CD8-positive, alpha-beta memory T cell (primary cell): ENCODE data around the gene IZUMO2. TPM values are rescaled to one million over a fixed set of nuclear protein-coding genes. Genes with fewer than 3 reads are reported as not detected.
"Not testable (repeated sequence)": the region's sequence is repeated elsewhere in the genome, so short reads cannot be mapped to it uniquely, and the experiment has no call there.

Source experiments
- CTCF ChIA-PET: fragments of 350-600 bp; sonication (Branson Sonifier 250); formaldehyde crosslinking; loops from one replicate; lab custom pipeline; 2021; ENCODE audit warnings: antibody characterized with exemption; lab: Charles Lee
- POLR2A ChIA-PET: fragments of 350-600 bp; sonication (Branson Sonifier 250); formaldehyde crosslinking; loops from one replicate; lab custom pipeline; 2021; ENCODE audit warnings: antibody characterized with exemption; lab: Charles Lee
- DNase-seq, 5 donors: peaks; one replicate each; pipeline versions ENCODE4 v3.0.0 to v3.0.0-alpha.2; 2020 to 2022; ENCODE audit warnings: mixed read lengths in 1 of 5
- H3K27ac ChIP-seq: one replicate; pipeline ENCODE4 v1.7.0; 2013; ENCODE audit warnings: low read depth, mild to moderate bottlenecking, low read length, moderate library complexity
- H3K27me3 ChIP-seq: 2 replicates; pipeline ENCODE4 v1.7.0; 2013; ENCODE audit warnings: low read length, mild to moderate bottlenecking; ENCODE audit not compliant: insufficient read depth, poor library complexity, severe bottlenecking
- H3K36me3 ChIP-seq: 2 replicates; pipeline ENCODE4 v1.7.0; 2013; ENCODE audit warnings: mild to moderate bottlenecking, low read length, moderate library complexity; ENCODE audit not compliant: insufficient read depth
- H3K4me1 ChIP-seq: 2 replicates; pipeline ENCODE4 v1.7.0; 2013; ENCODE audit warnings: mild to moderate bottlenecking, low read length, moderate library complexity; ENCODE audit not compliant: insufficient read depth
- H3K4me3 ChIP-seq: 2 replicates; pipeline ENCODE4 v1.7.0; 2013; ENCODE audit warnings: mild to moderate bottlenecking, low read length
- H3K9me3 ChIP-seq: 2 replicates; pipeline ENCODE4 v1.7.0; 2013; ENCODE audit warnings: mild to moderate bottlenecking, low read length
- H3K27ac Mint-ChIP-seq, 8 donors: one replicate each; pipeline ENCODE4 v1.8.0; 2020 to 2021; ENCODE audit warnings: mixed read lengths in 8 of 8, mild to moderate bottlenecking in 6 of 8, inconsistent platforms in 3 of 8, moderate library complexity in 3 of 8
- H3K27me3 Mint-ChIP-seq, 2 donors: one replicate each; pipeline ENCODE4 v1.8.0; 2020 to 2021; ENCODE audit warnings: mixed read lengths in 2 of 2, mild to moderate bottlenecking in 1 of 2, moderate library complexity in 1 of 2
- H3K36me3 Mint-ChIP-seq, 3 donors: one replicate each; pipeline ENCODE4 v1.8.0; 2020 to 2021; ENCODE audit warnings: mixed read lengths in 3 of 3, inconsistent platforms in 1 of 3, mild to moderate bottlenecking in 1 of 3
- H3K4me1 Mint-ChIP-seq, 3 donors: one replicate each; pipeline ENCODE4 v1.8.0; 2020 to 2021; ENCODE audit warnings: mixed read lengths in 3 of 3, inconsistent platforms in 1 of 3, mild to moderate bottlenecking in 1 of 3
- H3K4me3 Mint-ChIP-seq, 7 donors: one replicate each; pipeline ENCODE4 v1.8.0; 2020 to 2021; ENCODE audit warnings: mixed read lengths in 7 of 7, mild to moderate bottlenecking in 6 of 7, moderate library complexity in 4 of 7, inconsistent platforms in 2 of 7
- H3K9me3 Mint-ChIP-seq, 5 donors: one replicate each; pipeline ENCODE4 v1.8.0; 2020 to 2022; ENCODE audit warnings: mixed read lengths in 5 of 5, mild to moderate bottlenecking in 3 of 5, moderate library complexity in 2 of 5, inconsistent platforms in 1 of 5
- polyA plus RNA-seq: library from polyadenylated mRNA; unstranded; fragments of 300-500 nt; fragmentation: Illumina TruSeq; gene quantifications from one replicate; pipeline ENCODE4 v1.2.3, GENCODE V29; 2021
- total RNA-seq, 2 experiments: library from RNA; stranded (reverse); gene quantifications; one replicate each; pipeline ENCODE4 v1.2.3, GENCODE V29; 2021

The IZUMO2 gene
- total and polyA plus RNA-seq, 3 experiments from 2014 or later: not detected

DNA sequence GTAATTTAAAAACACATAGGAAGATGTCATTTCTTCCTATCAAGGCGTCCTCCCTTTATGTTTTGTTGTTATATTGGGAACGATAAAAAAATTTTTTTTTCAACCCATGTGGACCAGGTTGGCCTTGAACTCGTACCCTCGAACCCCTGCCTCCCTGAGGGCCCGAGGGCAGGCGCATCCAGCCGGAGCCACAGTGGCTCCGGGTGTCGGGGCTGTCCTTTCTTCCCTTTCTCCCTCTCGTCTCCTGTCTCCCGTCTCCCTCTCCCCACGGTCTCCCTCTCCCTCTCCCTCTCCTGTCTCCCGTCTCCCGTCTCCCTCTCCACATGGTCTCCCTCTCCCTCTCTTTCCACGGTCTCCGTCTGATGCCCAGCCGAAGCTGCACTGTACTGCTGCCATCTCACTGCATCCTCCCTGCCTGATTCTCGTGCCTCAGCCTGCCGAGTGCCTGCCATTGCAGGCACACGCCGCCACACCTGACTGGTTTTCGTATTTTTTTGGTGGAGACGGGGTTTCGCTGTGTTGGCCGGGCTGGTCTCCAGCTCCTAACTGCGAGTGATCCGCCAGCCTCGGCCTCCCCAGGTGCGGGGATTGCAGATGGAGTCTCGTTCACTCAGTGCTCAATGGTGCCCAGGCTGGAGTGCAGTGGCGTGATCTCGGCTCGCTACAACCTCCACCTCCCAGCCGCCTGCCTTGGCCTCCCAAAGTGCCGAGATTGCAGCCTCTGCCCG lies 22.8 kb downstream of the IZUMO2 start:
- H3K27ac ChIP-seq, H3K4me1 ChIP-seq, DNase-seq, H3K4me1 Mint-ChIP-seq, H3K36me3 Mint-ChIP-seq, POLR2A ChIA-PET, CTCF ChIA-PET, H3K4me3 ChIP-seq, H3K9me3 ChIP-seq, H3K27ac Mint-ChIP-seq, H3K9me3 Mint-ChIP-seq, H3K36me3 ChIP-seq, H3K4me3 Mint-ChIP-seq, H3K27me3 ChIP-seq: not testable (repeated sequence)
- H3K27me3 Mint-ChIP-seq: peaks cover 10 to 13% of the 10 kb centered on the region in 2 donors

DNA sequence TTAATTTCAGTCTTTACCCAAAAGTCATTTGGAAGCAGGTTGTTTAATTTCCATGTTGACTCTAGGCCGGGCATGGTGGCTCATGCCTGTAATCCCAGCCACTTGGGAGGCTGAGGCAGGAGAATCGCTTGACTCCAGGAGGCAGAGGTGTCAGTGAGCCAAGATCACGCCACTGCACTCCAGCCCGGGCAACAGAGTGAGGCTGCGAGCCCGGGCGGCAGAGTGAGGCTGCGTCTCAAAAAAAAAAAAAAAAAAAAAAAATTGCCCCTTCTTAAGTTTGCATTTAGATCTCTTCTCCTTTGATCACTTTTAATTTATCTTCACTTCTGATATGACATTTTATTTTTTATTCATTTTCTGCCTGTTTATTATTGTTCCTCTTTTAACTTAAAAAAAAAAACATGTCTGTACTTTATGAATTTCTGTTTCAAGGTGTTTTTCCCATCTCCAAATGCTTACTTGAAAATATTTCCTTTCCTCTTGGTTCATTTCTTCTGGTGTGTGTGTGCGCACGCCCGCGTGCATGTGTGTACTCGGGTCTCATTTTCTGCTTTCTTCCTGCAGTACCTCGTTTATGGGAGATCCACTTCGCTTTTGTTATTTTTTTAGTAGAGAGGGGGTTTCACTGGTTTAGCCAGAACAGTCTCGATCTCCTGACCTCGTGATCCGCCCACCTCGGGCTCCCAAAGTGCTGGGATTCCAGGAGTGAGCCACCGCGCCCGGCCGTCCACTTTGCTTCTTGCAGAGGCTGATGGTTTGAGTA lies 26.3 kb downstream of the IZUMO2 start:
- not testable (repeated sequence) for H3K4me1 Mint-ChIP-seq

DNA sequence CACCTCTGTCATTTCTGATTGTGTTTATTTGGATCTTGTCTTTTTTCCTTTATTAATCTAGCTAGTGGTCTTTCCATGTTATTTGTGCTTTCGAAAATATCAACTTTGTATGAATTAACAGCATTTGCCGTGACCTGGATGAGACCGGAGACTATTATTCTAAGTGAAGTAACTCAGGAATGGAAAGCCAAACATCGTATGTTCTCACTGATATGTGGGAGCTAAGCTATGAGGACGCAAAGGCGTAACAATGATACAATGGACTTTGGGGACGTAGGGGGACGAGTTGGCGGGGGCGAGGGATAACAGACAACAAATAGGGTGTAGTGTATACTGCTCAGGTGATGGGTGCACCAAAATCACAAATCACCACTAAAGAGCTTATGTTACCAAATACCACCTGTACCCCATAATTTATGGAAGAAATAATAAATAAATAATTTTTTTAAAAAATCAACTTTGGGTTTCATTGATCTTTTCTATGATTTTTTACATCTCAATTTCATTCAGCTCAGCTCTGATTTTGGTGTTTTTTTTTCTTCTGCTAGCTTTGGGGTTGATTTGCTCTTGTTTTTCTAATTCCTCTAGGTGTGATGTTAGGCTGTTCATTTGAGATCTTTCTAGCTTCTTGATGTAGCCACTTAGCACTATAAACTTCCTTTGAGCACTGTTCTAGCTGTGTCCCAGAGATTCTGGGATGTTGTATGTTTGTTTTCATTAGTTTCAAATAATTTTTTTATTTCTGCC lies 27.1 kb downstream of the IZUMO2 start:
- POLR2A ChIA-PET, H3K36me3 ChIP-seq, H3K4me1 ChIP-seq, H3K4me1 Mint-ChIP-seq, H3K9me3 Mint-ChIP-seq, H3K27me3 ChIP-seq, H3K4me3 Mint-ChIP-seq, H3K36me3 Mint-ChIP-seq, H3K27ac Mint-ChIP-seq, H3K27me3 Mint-ChIP-seq, H3K4me3 ChIP-seq, H3K9me3 ChIP-seq, H3K27ac ChIP-seq: not testable (repeated sequence)
- CTCF ChIA-PET: interaction anchor here (0.5 to 1.4 kb wide), 6 partner anchors 86 to 1226 kb away, joined by 3 to 5 read pairs (median 4); no protein-coding TSS in a partner anchor
- peak in 2 of 5 donors; percentile 5 to 50 for DNase-seq

More for the DNA sequence above, 26.3 kb downstream of the IZUMO2 start:
- H3K9me3 Mint-ChIP-seq, H3K27me3 Mint-ChIP-seq, H3K4me1 ChIP-seq, H3K4me3 Mint-ChIP-seq, POLR2A ChIA-PET, H3K27ac Mint-ChIP-seq, H3K36me3 Mint-ChIP-seq, H3K27ac ChIP-seq, H3K27me3 ChIP-seq, H3K36me3 ChIP-seq, H3K4me3 ChIP-seq, H3K9me3 ChIP-seq: not testable (repeated sequence)
- CTCF ChIA-PET: interaction anchor here (1.1 to 1.4 kb wide), 3 partner anchors 90 to 201 kb away, joined by 3 to 5 read pairs (median 4); no protein-coding TSS in a partner anchor
- peak in 2 of 5 donors; percentile 32 to 54 for DNase-seq

DNA sequence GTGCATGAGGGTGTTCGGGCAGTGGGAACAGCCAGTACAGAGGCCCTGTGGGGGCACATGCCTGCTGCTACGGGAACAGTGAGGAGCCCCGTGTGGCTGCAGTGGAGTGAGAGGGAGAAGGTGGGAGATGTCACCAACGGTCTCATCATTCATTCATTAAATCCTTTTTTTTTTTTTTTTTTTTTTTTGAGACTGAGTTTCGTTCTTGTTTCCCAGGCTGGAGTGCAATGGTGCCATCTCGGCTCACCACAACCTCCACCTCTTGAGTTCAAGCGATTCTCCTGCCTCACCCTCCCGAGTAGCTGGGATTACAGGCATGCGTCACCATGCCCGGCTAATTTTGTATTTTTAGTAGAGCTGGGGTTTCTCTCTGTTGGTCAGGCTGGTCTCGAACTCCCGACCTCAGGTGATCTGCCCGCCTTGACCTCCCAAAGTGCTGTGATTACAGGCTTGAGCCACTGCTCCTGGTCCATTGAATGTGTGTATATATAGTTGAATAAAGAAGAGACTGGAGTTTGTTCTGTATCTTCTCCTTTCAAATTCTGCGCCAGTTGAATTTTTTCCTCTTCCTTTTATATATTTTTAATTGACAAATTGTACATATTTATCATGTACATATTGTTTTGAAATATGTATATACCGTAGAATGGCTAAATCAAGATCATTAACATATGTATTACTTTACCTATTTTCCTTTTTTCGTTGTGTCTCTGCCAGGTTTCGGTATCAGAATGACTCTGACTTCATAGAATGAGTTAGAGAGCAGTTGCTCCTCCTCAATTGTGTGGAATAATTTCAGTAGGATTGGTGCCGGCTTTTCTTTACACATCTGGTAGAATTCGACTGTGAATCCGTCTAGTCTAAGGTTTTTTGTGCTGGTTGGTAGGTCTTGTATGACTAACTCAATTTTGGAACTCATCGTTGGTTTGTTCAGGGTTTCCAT lies 28.0 kb downstream of the IZUMO2 start:
- H3K36me3 Mint-ChIP-seq, POLR2A ChIA-PET, H3K27me3 ChIP-seq, H3K4me1 ChIP-seq, H3K9me3 ChIP-seq, H3K36me3 ChIP-seq, H3K27me3 Mint-ChIP-seq, H3K9me3 Mint-ChIP-seq, H3K4me3 Mint-ChIP-seq, H3K27ac ChIP-seq, H3K4me1 Mint-ChIP-seq, DNase-seq, H3K4me3 ChIP-seq, H3K27ac Mint-ChIP-seq: not testable (repeated sequence)
- CTCF ChIA-PET: interaction anchor here (1.2 to 1.4 kb wide), 2 partner anchors 88 to 117 kb away, joined by 3 to 4 read pairs; no protein-coding TSS in a partner anchor

DNA sequence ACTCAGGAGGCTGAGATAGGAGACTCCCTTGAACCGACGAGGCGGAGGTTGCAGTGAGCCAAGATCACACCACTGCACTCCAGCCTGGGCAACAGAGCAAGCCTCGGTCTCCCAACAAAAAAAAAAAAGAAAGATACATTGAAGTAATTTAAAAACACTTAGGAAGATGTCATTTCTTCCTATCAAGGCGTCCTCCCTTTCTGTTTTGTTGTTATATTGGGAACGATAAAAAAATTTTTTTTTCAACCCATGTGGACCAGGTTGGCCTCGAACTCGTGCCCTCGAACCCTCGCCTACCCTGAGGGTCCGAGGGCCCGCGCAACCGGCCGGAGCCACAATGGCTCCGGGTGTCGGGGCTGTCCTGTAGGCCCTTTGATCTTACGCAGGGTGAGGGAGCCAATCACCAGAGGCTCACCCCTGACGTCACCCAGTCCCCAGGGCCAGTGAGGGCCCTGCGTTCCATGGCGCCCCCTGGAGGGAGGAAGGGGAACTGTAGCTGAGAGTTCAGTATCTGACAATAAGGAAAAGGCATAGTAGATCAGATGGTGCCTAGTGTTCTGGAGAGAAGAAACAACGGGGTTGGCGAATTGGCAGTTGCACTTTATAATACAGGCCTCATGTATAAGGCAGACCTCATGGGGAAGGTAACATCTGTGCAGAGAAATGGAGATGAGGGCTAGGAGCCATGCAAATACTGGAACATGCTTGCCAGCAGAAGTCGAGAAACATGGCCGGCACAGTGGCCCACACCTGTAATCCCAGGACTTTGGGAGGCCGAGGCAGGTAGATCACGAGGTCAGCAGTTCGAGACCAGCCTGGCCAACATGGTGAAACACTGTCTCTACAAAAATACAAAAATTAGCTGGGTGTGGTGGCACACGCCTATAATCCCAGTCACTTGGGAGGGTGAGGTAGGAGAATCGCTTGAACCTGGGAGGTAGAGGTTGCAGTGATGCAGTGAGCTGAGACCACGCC lies 29.3 kb downstream of the IZUMO2 start:
- H3K4me1 Mint-ChIP-seq, H3K27me3 ChIP-seq, DNase-seq, H3K36me3 ChIP-seq, H3K4me3 Mint-ChIP-seq, H3K27ac ChIP-seq, H3K36me3 Mint-ChIP-seq, CTCF ChIA-PET, H3K9me3 Mint-ChIP-seq, H3K27me3 Mint-ChIP-seq, H3K4me1 ChIP-seq, POLR2A ChIA-PET, H3K4me3 ChIP-seq, H3K27ac Mint-ChIP-seq, H3K9me3 ChIP-seq: not testable (repeated sequence)

DNA sequence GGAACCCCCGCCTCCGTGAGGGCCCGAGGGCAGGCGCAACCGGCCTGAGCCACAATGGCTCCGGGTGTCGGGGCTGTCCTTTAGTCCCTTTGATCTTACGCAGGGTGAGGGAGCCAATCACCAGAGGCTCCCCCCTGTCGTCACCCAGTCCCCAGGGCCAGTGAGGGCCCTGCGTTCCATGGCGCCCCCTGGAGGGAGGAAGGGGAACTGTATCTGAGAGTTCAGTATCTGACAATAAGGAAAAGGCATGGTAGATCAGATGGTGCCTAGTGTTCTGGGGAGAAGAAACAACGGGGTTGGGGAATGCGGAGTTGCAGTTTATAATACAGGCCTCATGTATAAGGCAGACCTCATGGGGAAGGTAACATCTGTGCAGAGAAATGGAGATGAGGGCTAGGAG lies 59.1 kb downstream of the IZUMO2 start:
- H3K4me1 ChIP-seq, H3K27me3 Mint-ChIP-seq, H3K9me3 ChIP-seq, H3K4me1 Mint-ChIP-seq, DNase-seq, H3K27ac ChIP-seq, H3K4me3 ChIP-seq, H3K36me3 ChIP-seq, CTCF ChIA-PET, POLR2A ChIA-PET, H3K4me3 Mint-ChIP-seq, H3K36me3 Mint-ChIP-seq, H3K27ac Mint-ChIP-seq, H3K9me3 Mint-ChIP-seq, H3K27me3 ChIP-seq: not testable (repeated sequence)

DNA sequence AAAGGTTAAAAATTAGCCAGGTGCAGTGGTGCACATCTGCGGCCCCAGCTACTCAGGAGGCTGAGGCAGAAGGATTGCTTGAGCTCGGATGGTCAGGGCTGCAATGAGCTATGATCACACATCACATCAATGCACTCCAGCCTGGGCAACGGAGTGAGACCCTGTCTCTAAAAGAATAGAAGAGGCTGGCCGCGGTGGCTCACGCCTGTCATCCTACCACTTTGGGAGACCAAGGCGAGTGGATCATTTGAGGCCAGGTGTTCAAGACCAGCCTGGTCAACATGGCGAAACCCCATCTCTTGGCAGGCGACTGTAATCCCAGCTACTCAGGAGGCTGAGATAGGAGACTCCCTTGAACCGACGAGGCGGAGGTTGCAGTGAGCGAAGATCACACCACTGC lies 59.7 kb downstream of the IZUMO2 start:
- H3K27me3 ChIP-seq, CTCF ChIA-PET: not testable (repeated sequence)

More for the DNA sequence above, 59.7 kb downstream of the IZUMO2 start:
- H3K9me3 Mint-ChIP-seq, H3K4me1 Mint-ChIP-seq, DNase-seq, H3K36me3 ChIP-seq, H3K27ac Mint-ChIP-seq, H3K4me3 ChIP-seq, H3K27ac ChIP-seq, H3K27me3 Mint-ChIP-seq, POLR2A ChIA-PET, H3K9me3 ChIP-seq, H3K36me3 Mint-ChIP-seq, H3K4me3 Mint-ChIP-seq, H3K4me1 ChIP-seq: not testable (repeated sequence)
